ENCODE measurements around the gene ADARB1. TPM values are rescaled to one million over a fixed set of nuclear protein-coding genes. Genes with fewer than 3 reads are reported as not detected.

The ADARB1 gene
- total and polyA plus RNA-seq, 12 donors: 7.2 to 21.6 (median 16.1) TPM

DNA sequence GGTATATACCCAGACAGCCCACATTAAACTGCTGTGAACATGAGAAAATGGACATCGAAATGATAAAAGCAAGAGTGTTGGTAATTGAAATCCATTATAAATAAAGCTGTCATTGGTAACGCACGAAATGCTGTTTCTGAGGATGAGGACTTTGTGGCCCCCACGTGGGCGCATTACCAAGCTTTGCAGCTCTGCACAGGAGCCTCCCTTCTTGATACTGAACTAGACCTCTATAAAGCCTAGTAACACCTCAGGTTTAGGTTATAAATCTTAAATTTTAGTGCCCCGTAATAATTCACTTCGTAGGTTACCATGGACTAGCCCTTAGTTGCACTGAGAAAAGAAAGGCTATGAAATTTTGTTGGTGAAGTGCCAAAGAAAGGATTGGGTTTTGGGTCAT lies 45.4 kb downstream of the ADARB1 start:
- Histone ChIP-seq H3K36me3 (replicated peaks in 1 of 2) (no peaks in the 10 kb centered on the region), H3K27ac (no peak overlapping the region), H3K4me3 (no peak overlapping the region), H3K27me3 (no peaks in the 10 kb centered on the region), H3K9me3 (replicated peaks in 1 of 3) (no peaks in the 10 kb centered on the region), H3K4me1 (replicated peaks in 1 of 2) (no peaks in the 10 kb centered on the region)
- DNase-seq: no peak
- no peak for TF ChIP-seq POLR2A (IDR thresholded peaks at IDR 0.05)
- TF ChIP-seq, protein P1, sequence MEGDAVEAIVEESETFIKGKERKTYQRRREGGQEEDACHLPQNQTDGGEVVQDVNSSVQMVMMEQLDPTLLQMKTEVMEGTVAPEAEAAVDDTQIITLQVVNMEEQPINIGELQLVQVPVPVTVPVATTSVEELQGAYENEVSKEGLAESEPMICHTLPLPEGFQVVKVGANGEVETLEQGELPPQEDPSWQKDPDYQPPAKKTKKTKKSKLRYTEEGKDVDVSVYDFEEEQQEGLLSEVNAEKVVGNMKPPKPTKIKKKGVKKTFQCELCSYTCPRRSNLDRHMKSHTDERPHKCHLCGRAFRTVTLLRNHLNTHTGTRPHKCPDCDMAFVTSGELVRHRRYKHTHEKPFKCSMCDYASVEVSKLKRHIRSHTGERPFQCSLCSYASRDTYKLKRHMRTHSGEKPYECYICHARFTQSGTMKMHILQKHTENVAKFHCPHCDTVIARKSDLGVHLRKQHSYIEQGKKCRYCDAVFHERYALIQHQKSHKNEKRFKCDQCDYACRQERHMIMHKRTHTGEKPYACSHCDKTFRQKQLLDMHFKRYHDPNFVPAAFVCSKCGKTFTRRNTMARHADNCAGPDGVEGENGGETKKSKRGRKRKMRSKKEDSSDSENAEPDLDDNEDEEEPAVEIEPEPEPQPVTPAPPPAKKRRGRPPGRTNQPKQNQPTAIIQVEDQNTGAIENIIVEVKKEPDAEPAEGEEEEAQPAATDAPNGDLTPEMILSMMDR (IDR thresholded peaks at IDR 0.05): no peak
- 93 to 95% (median 94%) methylated on average over 7 of the region's 7 CpGs for WGBS, 4 donors
- intact Hi-C loops (cut with DNase I): no loop called here

DNA sequence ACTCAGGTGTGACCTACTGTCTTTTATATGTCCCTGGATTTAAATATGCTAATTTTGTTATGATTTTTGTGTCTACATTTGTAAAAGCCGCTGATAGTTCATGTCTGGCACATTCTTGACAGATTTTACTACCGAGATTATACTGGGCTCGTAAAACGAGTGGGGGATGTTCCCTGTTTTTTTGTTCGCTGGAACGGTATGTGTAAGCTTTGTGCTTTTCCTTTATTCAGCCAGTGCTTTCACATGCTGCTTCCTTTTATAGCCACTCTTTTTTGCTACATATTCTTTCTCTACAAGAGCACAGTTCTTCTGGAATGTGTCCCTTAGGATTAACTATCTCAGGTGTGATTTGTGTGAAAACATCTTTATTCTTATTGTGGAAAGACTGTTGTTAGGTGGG lies 46.6 kb downstream of the ADARB1 start:
- H3K27me3 ChIP-seq: no peaks in the 10 kb centered on the region
- 90 to 92% (median 91%) methylated on average over 6 of the region's 6 CpGs for WGBS, 4 donors
- peaks cover 0 to 3% of the 10 kb centered on the region in 2 donors for H3K4me1 ChIP-seq (replicated peaks in 1 of 2)
- intact Hi-C loops (cut with DNase I): no loop called here
- no peak for DNase-seq
- TF ChIP-seq, protein P1 (IDR thresholded peaks at IDR 0.05): no peak
- no peak for TF ChIP-seq POLR2A (IDR thresholded peaks at IDR 0.05)
- H3K9me3 ChIP-seq (replicated peaks in 1 of 3): no peaks in the 10 kb centered on the region
- H3K27ac ChIP-seq: no peak overlapping the region
- H3K36me3 ChIP-seq (replicated peaks in 1 of 2): no peaks in the 10 kb centered on the region
- no peak overlapping the region for H3K4me3 ChIP-seq

DNA sequence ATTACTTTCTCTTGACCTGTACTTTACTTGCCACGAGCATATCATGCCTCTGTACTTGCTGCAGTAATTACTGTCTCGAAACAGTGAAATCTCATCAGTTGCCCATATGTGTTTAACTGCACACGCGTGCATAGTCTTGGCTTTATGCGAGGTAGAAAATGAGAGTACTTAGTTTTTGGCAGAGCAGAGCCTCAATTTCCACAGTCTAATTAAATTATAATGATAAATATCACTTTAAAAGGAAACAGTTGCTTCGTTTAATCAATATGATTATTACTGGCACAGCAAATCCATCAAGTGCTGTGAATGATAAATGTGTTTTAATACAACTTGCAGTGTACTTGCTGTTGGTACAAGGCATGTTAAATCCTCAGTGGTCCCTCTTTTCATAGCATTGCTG lies 47.6 kb downstream of the ADARB1 start:
- no peak overlapping the region for H3K27ac ChIP-seq
- H3K9me3 ChIP-seq (replicated peaks in 1 of 3): no peaks in the 10 kb centered on the region
- no peaks in the 10 kb centered on the region for H3K36me3 ChIP-seq (replicated peaks in 1 of 2)
- intact Hi-C loops (cut with DNase I): no loop called here
- DNase-seq: no peak
- peaks cover 0 to 8% of the 10 kb centered on the region in 2 donors for H3K4me1 ChIP-seq (replicated peaks in 1 of 2)
- 85 to 95% (median 89%) methylated on average over 6 of the region's 6 CpGs for WGBS, 4 donors
- no peak for TF ChIP-seq POLR2A (IDR thresholded peaks at IDR 0.05)
- TF ChIP-seq, protein P1 (IDR thresholded peaks at IDR 0.05): no peak
- no peak overlapping the region for H3K4me3 ChIP-seq
- H3K27me3 ChIP-seq: no peaks in the 10 kb centered on the region

DNA sequence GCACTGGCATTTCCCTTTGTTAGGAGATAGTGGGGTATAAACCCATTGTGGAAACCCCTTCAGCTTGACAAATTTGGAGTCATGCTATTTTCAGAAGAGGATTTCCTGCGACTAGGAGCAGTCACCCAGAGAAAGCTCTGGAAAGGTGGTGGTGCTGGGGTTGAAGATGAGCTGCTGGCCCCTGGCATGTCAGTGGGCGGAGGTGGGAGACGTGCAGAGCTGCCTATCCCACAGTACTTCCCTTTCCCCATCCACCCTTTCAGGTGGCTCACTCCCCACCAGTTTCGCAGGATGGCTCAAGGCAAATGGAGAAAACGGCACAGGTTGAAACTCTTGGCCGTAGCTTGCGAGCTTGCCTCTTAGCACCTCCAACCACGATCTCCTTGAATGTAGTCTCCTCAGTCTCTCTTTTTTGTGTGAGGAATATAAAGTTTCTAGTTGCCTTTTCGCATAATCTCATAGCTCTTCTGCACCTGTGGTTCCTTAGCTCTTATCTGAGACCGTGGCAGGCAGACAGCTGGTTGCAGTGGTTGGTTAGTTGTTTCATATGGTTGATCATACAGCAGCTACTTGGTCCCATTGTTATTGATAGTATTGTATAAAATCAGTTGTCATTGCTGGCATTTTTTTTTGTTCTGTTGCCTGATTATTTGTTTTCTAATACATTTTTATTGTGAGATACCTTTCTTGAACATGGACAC lies 48.2 kb downstream of the ADARB1 start:
- Histone ChIP-seq H3K27me3 (no peaks in the 10 kb centered on the region), H3K4me3 (no peak overlapping the region), H3K9me3 (replicated peaks in 1 of 3) (no peaks in the 10 kb centered on the region), H3K27ac (no peak overlapping the region), H3K4me1 (replicated peaks in 1 of 2) (peaks cover 0 to 8% of the 10 kb centered on the region in 2 donors), H3K36me3 (replicated peaks in 1 of 2) (no peaks in the 10 kb centered on the region)
- TF ChIP-seq, protein P1 (IDR thresholded peaks at IDR 0.05): no peak
- intact Hi-C loops (cut with DNase I): no loop called here
- no peak for DNase-seq
- 85 to 90% (median 88%) methylated on average over 10 of the region's 10 CpGs for WGBS, 4 donors
